GM23338 (cell line): ENCODE results near the gene DYNC2H1. TPM values are rescaled to one million over a fixed set of nuclear protein-coding genes. Genes with fewer than 3 reads are reported as not detected.

Experiments used
- ATAC-seq: fragments of 200-7000 bp; cut with Tn5 transposase; 3 replicates; pipeline ENCODE4 v1.9.1; 2020
- DNase-seq: peaks from one replicate; pipeline ENCODE4 v3.0.0-alpha.2; 2015; ENCODE audit warnings: low spot score
- H2AFZ ChIP-seq: fragments of 200-600 bp; sonication (generic); 2 replicates; pipeline ENCODE4 v1.8.0; 2016; ENCODE audit warnings: antibody characterized with exemption, mild to moderate bottlenecking, moderate library complexity
- H3F3A ChIP-seq: fragments of 200-600 bp; sonication (generic); replicated peaks from 2 replicates; pipeline ENCODE4 v1.8.0; 2017; ENCODE audit warnings: antibody characterized with exemption, mixed run types, low read depth
- H3K27ac ChIP-seq: fragments of 200-600 bp; sonication (generic); 2 replicates; pipeline ENCODE4 v1.6.1; 2016; ENCODE audit warnings: low read depth
- H3K27me3 ChIP-seq: fragments of 200-600 bp; sonication (generic); 2 replicates; pipeline ENCODE4 v1.8.0; 2016; ENCODE audit warnings: mild to moderate bottlenecking, mixed run types, moderate library complexity; ENCODE audit not compliant: insufficient read depth
- H3K36me3 ChIP-seq: fragments of 200-600 bp; sonication (generic); 2 replicates; pipeline ENCODE4 v1.8.0; 2016; ENCODE audit warnings: mild to moderate bottlenecking; ENCODE audit not compliant: insufficient read depth
- H3K4me1 ChIP-seq: fragments of 200-600 bp; sonication (generic); 2 replicates; pipeline ENCODE4 v1.8.0; 2016; ENCODE audit warnings: mild to moderate bottlenecking, moderate library complexity; ENCODE audit not compliant: insufficient read depth
- H3K4me2 ChIP-seq: fragments of 200-600 bp; sonication (generic); 2 replicates; pipeline ENCODE4 v1.7.1; 2017; ENCODE audit warnings: mixed run types
- H3K4me3 ChIP-seq: fragments of 200-600 bp; sonication (generic); 2 replicates; pipeline ENCODE4 v1.6.1; 2016; ENCODE audit warnings: mixed run types
- H3K79me2 ChIP-seq: fragments of 200-600 bp; sonication (generic); replicated peaks from 2 replicates; pipeline ENCODE4 v1.8.0; 2017; ENCODE audit warnings: mild to moderate bottlenecking; ENCODE audit not compliant: insufficient read depth
- H3K9me2 ChIP-seq: fragments of 200-600 bp; sonication (generic); 2 replicates; pipeline ENCODE4 v1.8.0; 2017; ENCODE audit not compliant: insufficient read depth
- H4K20me1 ChIP-seq: fragments of 200-600 bp; sonication (generic); replicated peaks from 2 replicates; pipeline ENCODE4 v1.8.0; 2017; ENCODE audit warnings: mild to moderate bottlenecking; ENCODE audit not compliant: insufficient read depth
- H3K27ac Mint-ChIP-seq: 2 replicates; pipeline ENCODE4 v1.8.0; 2020; ENCODE audit warnings: inconsistent platforms, mild to moderate bottlenecking, moderate library complexity, mixed read lengths
- H3K27me3 Mint-ChIP-seq: 3 replicates; pipeline ENCODE4 v1.8.0; 2022; ENCODE audit warnings: low read depth, mild to moderate bottlenecking, moderate library complexity, mixed read lengths, inconsistent platforms; ENCODE audit not compliant: insufficient read depth, poor library complexity
- H3K36me3 Mint-ChIP-seq: 3 replicates; pipeline ENCODE4 v1.8.0; 2021; ENCODE audit warnings: low read depth, mild to moderate bottlenecking, inconsistent platforms, moderate library complexity, mixed read lengths
- H3K4me1 Mint-ChIP-seq: 3 replicates; pipeline ENCODE4 v1.8.0; 2020; ENCODE audit warnings: mild to moderate bottlenecking, inconsistent platforms, mixed read lengths
- H3K4me3 Mint-ChIP-seq: 3 replicates; pipeline ENCODE4 v1.8.0; 2021; ENCODE audit warnings: moderate library complexity, mild to moderate bottlenecking, inconsistent platforms, mixed read lengths
- H3K9me3 Mint-ChIP-seq: 3 replicates; pipeline ENCODE4 v1.8.0; 2020; ENCODE audit warnings: moderate library complexity, mild to moderate bottlenecking, inconsistent platforms, mixed read lengths
- CREB1 ChIP-seq: fragments of 250-450 bp; sonication (Bioruptor Pico); IDR thresholded peaks from 2 replicates; pipeline ENCODE4 v1.5.0; 2020; ENCODE audit warnings: low read depth, mild to moderate bottlenecking, moderate library complexity
- CTCF ChIP-seq, 2 experiments: fragments of 200-600 bp in 1 of 2; sonication (generic) in 1 of 2; conservative IDR thresholded peaks; 2 replicates each; pipeline versions ENCODE4 v1.5.1 to v1.6.1; 2016 to 2017; ENCODE audit warnings: antibody characterized with exemption in 2 of 2, low read depth in 2 of 2, mild to moderate bottlenecking in 2 of 2, moderate library complexity in 1 of 2
- ETS1 ChIP-seq: IDR thresholded peaks from 2 replicates; pipeline ENCODE4 v1.6.1; 2016; ENCODE audit warnings: antibody characterized with exemption
- EZH2 ChIP-seq: fragments of 200-600 bp; sonication (generic); IDR thresholded peaks from one replicate; pipeline ENCODE4 v1.8.0; 2017; ENCODE audit warnings: antibody characterized with exemption, mild to moderate bottlenecking, low read depth; ENCODE audit not compliant: unreplicated experiment
- EZH2phosphoT487 ChIP-seq: fragments of 200-600 bp; sonication (generic); IDR thresholded peaks from one replicate; pipeline ENCODE4 v1.8.1; 2018; ENCODE audit warnings: antibody characterized with exemption; ENCODE audit not compliant: unreplicated experiment
- JUNB ChIP-seq: IDR thresholded peaks from one replicate; pipeline ENCODE4 v1.6.1; 2016; ENCODE audit warnings: antibody characterized with exemption; ENCODE audit not compliant: unreplicated experiment
- NANOG ChIP-seq: IDR thresholded peaks from 2 replicates; pipeline ENCODE4 v1.6.1; 2016; ENCODE audit warnings: antibody characterized with exemption, borderline replicate concordance
- POLR2AphosphoS5 ChIP-seq: IDR thresholded peaks from 2 replicates; pipeline ENCODE4 v1.6.1; 2016; ENCODE audit warnings: antibody characterized with exemption, low read depth
- STAT1 ChIP-seq: IDR thresholded peaks from one replicate; pipeline ENCODE4 v1.6.1; 2016; ENCODE audit warnings: antibody characterized with exemption; ENCODE audit not compliant: unreplicated experiment
- ZNF114 ChIP-seq: fragments of 250-450 bp; sonication (Bioruptor Pico); IDR thresholded peaks from 2 replicates; pipeline ENCODE4 v1.5.0; 2020; ENCODE audit warnings: mild to moderate bottlenecking, moderate library complexity
- ZNF331 ChIP-seq: fragments of 250-450 bp; sonication (Bioruptor Pico); IDR thresholded peaks from 2 replicates; pipeline ENCODE4 v1.5.0; 2020; ENCODE audit warnings: low read depth, mild to moderate bottlenecking, moderate library complexity
- ZNF462 ChIP-seq: fragments of 250-450 bp; sonication (Bioruptor Pico); IDR thresholded peaks from 2 replicates; pipeline ENCODE4 v1.5.0; 2020; ENCODE audit warnings: mild to moderate bottlenecking, moderate library complexity
- polyA plus RNA-seq: library from polyadenylated mRNA; unstranded; fragments of >200 nt; fragmentation: Nextera tagmentation; extraction: Ambion mirVana; gene quantifications from 2 replicates; pipeline ENCODE4 v1.2.1, GENCODE V29; 2016
- total RNA-seq: library from RNA; depleted of rRNA; stranded (reverse); fragments of >200 nt; shearing (Covaris generic); gene quantifications from 2 replicates; pipeline ENCODE4 v1.2.3, GENCODE V29; 2014
- TF ChIP-seq, protein P1 (sequence below): IDR thresholded peaks from one replicate; pipeline ENCODE4 v1.6.1; 2018; ENCODE audit warnings: antibody characterized with exemption; ENCODE audit not compliant: unreplicated experiment

DYNC2H1 gene
- total and polyA plus RNA-seq, 2 experiments from 2014 or later, result 19.3 to 22.5 TPM

GRCh38 chr11:103281301-103281700 lies 172.1 kb downstream of the DYNC2H1 start:
- no peak overlapping the region for H3K27ac Mint-ChIP-seq
- ATAC-seq (no peak), DNase-seq (no peak)
- H3K27ac ChIP-seq, result no peak overlapping the region
- no peaks in the 10 kb centered on the region for H3K4me1 ChIP-seq
- no peak overlapping the region for H2AFZ ChIP-seq
- H3K27me3 Mint-ChIP-seq, result no peaks in the 10 kb centered on the region
- TF ChIP-seq CREB1 (CRISPR knock-in tag), result no peak
- TF ChIP-seq ZNF462 (CRISPR knock-in tag), result no peak
- no peak for TF ChIP-seq EZH2phosphoT487
- TF ChIP-seq NANOG, result no peak
- no peak for TF ChIP-seq EZH2
- TF ChIP-seq POLR2AphosphoS5, result no peak
- TF ChIP-seq ETS1, result no peak
- TF ChIP-seq JUNB, result no peak
- TF ChIP-seq, protein P1, sequence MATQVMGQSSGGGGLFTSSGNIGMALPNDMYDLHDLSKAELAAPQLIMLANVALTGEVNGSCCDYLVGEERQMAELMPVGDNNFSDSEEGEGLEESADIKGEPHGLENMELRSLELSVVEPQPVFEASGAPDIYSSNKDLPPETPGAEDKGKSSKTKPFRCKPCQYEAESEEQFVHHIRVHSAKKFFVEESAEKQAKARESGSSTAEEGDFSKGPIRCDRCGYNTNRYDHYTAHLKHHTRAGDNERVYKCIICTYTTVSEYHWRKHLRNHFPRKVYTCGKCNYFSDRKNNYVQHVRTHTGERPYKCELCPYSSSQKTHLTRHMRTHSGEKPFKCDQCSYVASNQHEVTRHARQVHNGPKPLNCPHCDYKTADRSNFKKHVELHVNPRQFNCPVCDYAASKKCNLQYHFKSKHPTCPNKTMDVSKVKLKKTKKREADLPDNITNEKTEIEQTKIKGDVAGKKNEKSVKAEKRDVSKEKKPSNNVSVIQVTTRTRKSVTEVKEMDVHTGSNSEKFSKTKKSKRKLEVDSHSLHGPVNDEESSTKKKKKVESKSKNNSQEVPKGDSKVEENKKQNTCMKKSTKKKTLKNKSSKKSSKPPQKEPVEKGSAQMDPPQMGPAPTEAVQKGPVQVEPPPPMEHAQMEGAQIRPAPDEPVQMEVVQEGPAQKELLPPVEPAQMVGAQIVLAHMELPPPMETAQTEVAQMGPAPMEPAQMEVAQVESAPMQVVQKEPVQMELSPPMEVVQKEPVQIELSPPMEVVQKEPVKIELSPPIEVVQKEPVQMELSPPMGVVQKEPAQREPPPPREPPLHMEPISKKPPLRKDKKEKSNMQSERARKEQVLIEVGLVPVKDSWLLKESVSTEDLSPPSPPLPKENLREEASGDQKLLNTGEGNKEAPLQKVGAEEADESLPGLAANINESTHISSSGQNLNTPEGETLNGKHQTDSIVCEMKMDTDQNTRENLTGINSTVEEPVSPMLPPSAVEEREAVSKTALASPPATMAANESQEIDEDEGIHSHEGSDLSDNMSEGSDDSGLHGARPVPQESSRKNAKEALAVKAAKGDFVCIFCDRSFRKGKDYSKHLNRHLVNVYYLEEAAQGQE, result no peak
- TF ChIP-seq ZNF114 (CRISPR knock-in tag), result no peak
- no peak for TF ChIP-seq CTCF (conservative IDR thresholded peaks at IDR 0.05; ENCODE audit: low read depth in 2 of 2)
- TF ChIP-seq STAT1, result no peak
- TF ChIP-seq ZNF331 (CRISPR knock-in tag), result no peak
- H3K4me1 Mint-ChIP-seq, result peaks cover 5% of the 10 kb centered on the region; the same call in 2 of the 3 replicates
- H3K36me3 ChIP-seq, result no peaks in the 10 kb centered on the region
- H3K9me2 ChIP-seq, result no peaks in the 10 kb centered on the region
- no peaks in the 10 kb centered on the region; the same call in 2 of the 3 replicates for H3K36me3 Mint-ChIP-seq
- H3K79me2 ChIP-seq, result no peaks in the 10 kb centered on the region
- no peak overlapping the region for H3K4me2 ChIP-seq
- H3K4me3 Mint-ChIP-seq, result no peak overlapping the region
- no peaks in the 10 kb centered on the region for H4K20me1 ChIP-seq
- no peaks in the 10 kb centered on the region for H3K9me3 Mint-ChIP-seq
- no peaks in the 10 kb centered on the region for H3F3A ChIP-seq
- no peaks in the 10 kb centered on the region for H3K27me3 ChIP-seq
- H3K4me3 ChIP-seq, result no peak overlapping the region
